IMR-90 (cell line): Measurements from ENCODE around the gene ADAMTS17. TPM values are rescaled to one million over a fixed set of nuclear protein-coding genes. Genes with fewer than 3 reads are reported as not detected.

ENCODE experiments used
- ATAC-seq: fragments of 200-7000 bp; cut with Tn5 transposase; 2 replicates; pipeline ENCODE4 v1.9.1; 2020; ENCODE audit warnings: low read depth, mild to moderate bottlenecking, moderate library complexity
- BruUV-seq: library from RNA; stranded (reverse); fragments of 400-500 nt; replicated peaks from 2 replicates; lab custom pipeline; 2021; lab: Mats Ljungman, UMichigan
- CTCF ChIA-PET: fragments of 300-600 bp; formaldehyde crosslinking; extraction: SDS; loops from one replicate; lab custom pipeline; 2021; ENCODE audit warnings: antibody characterized with exemption; lab: Yijun Ruan, JAX
- POLR2A ChIA-PET: fragments of 300-600 bp; sonication (Branson Sonifier 250); formaldehyde crosslinking; loops from one replicate; lab custom pipeline; 2022; ENCODE audit warnings: antibody characterized with exemption; ENCODE audit not compliant: unreplicated experiment; lab: Charles Lee
- DNase-seq: peaks from one replicate; pipeline ENCODE4 v3.0.0; 2013
- H2AFZ ChIP-seq: replicated peaks from 2 replicates; pipeline ENCODE3; 2013; ENCODE audit warnings: low read length, mild to moderate bottlenecking; ENCODE audit not compliant: poor library complexity
- H2AK5ac ChIP-seq: 2 replicates; pipeline ENCODE4 v1.6.1; 2013; ENCODE audit warnings: low read depth, low read length, inconsistent platforms
- H2AK9ac ChIP-seq: replicated peaks from 2 replicates; pipeline ENCODE3; 2013; ENCODE audit warnings: mild to moderate bottlenecking, low read depth, low read length, moderate library complexity; ENCODE audit not compliant: poor library complexity
- H2BK120ac ChIP-seq: 2 replicates; pipeline ENCODE4 v1.6.1; 2013; ENCODE audit warnings: low read depth, low read length, inconsistent platforms
- H2BK15ac ChIP-seq: 3 replicates; pipeline ENCODE4 v1.6.1; 2013; ENCODE audit warnings: low read depth, low read length, inconsistent platforms
- H2BK20ac ChIP-seq: 2 replicates; pipeline ENCODE4 v1.6.1; 2013; ENCODE audit warnings: low read depth, mild to moderate bottlenecking, inconsistent platforms, low read length, moderate library complexity
- H2BK5ac ChIP-seq: 2 replicates; pipeline ENCODE4 v1.6.1; 2013; ENCODE audit warnings: mild to moderate bottlenecking, low read depth, low read length, inconsistent platforms; ENCODE audit not compliant: poor library complexity, severe bottlenecking
- H3K14ac ChIP-seq: replicated peaks from 2 replicates; pipeline ENCODE4 v1.6.1; 2013; ENCODE audit warnings: low read depth, low read length, inconsistent platforms
- H3K18ac ChIP-seq: 2 replicates; pipeline ENCODE4 v1.6.1; 2013; ENCODE audit warnings: low read depth, low read length, control low read depth
- H3K23ac ChIP-seq: 2 replicates; pipeline ENCODE4 v1.6.1; 2013; ENCODE audit warnings: low read depth, low read length, inconsistent platforms
- H3K27ac ChIP-seq: 2 replicates; pipeline ENCODE4 v1.5.1; 2013; ENCODE audit warnings: mild to moderate bottlenecking, control low read depth, low read length; ENCODE audit not compliant: insufficient read depth
- H3K27me3 ChIP-seq: 2 replicates; pipeline ENCODE4 v1.6.1; 2013; ENCODE audit warnings: low read length; ENCODE audit not compliant: control insufficient read depth, insufficient read depth
- H3K36me3 ChIP-seq: 2 replicates; pipeline ENCODE4 v1.6.1; 2013; ENCODE audit warnings: low read length, mixed read lengths; ENCODE audit not compliant: control insufficient read depth, insufficient read depth
- H3K4ac ChIP-seq: 2 replicates; pipeline ENCODE4 v1.6.1; 2013; ENCODE audit warnings: low read depth, low read length, inconsistent platforms
- H3K4me1 ChIP-seq: 2 replicates; pipeline ENCODE4 v1.6.1; 2013; ENCODE audit warnings: low read length, mixed read lengths; ENCODE audit not compliant: control insufficient read depth, insufficient read depth
- H3K4me2 ChIP-seq: 2 replicates; pipeline ENCODE4 v1.6.1; 2013; ENCODE audit warnings: low read depth, mild to moderate bottlenecking, control low read depth, low read length, moderate library complexity
- H3K4me3 ChIP-seq: 2 replicates; pipeline ENCODE4 v1.5.1; 2013; ENCODE audit warnings: low read depth, mild to moderate bottlenecking, control low read depth, low read length, moderate library complexity; ENCODE audit not compliant: insufficient read depth
- H3K56ac ChIP-seq: 2 replicates; pipeline ENCODE4 v1.6.1; 2013; ENCODE audit warnings: low read length, inconsistent platforms; ENCODE audit not compliant: insufficient read depth; ENCODE audit errors: extremely low read depth
- H3K79me1 ChIP-seq, 2 experiments: 2 replicates each; pipeline ENCODE4 v1.6.1; 2013; ENCODE audit warnings: low read length in 2 of 2, inconsistent platforms in 1 of 2, low read depth in 1 of 2
- H3K9ac ChIP-seq: 2 replicates; pipeline ENCODE4 v1.6.1; 2013; ENCODE audit warnings: low read depth, low read length, control low read depth
- H3K9me1 ChIP-seq: 2 replicates; pipeline ENCODE4 v1.6.1; 2013; ENCODE audit warnings: low read length, inconsistent platforms; ENCODE audit not compliant: insufficient read depth
- H3K9me3 ChIP-seq: 2 replicates; pipeline ENCODE4 v1.6.1; 2013; ENCODE audit warnings: low read length; ENCODE audit not compliant: control insufficient read depth, insufficient read depth
- H4K20me1 ChIP-seq: 2 replicates; pipeline ENCODE4 v1.6.1; 2013; ENCODE audit warnings: low read length, inconsistent platforms; ENCODE audit not compliant: insufficient read depth
- H4K5ac ChIP-seq: 2 replicates; pipeline ENCODE4 v1.6.1; 2013; ENCODE audit warnings: mild to moderate bottlenecking, low read depth, low read length, control low read depth
- H4K8ac ChIP-seq, 2 experiments: 2 replicates each; pipeline ENCODE4 v1.6.1; 2013; ENCODE audit warnings: low read depth in 2 of 2, low read length in 2 of 2, control low read depth in 1 of 2, inconsistent platforms in 1 of 2
- H4K91ac ChIP-seq: 2 replicates; pipeline ENCODE4 v1.6.1; 2013; ENCODE audit warnings: low read depth, low read length, inconsistent platforms; ENCODE audit not compliant: insufficient read depth
- BHLHE40 ChIP-seq: fragments of 150-350 bp; IDR thresholded peaks from 2 replicates; pipeline ENCODE4 v1.6.1; 2016; ENCODE audit warnings: mild to moderate bottlenecking, low read depth, low read length
- CEBPB ChIP-seq: IDR thresholded peaks from 2 replicates; pipeline ENCODE4 v1.6.1; 2012; ENCODE audit warnings: low read depth, low read length, improper control_type of control experiment
- CHD1 ChIP-seq: IDR thresholded peaks from 2 replicates; pipeline ENCODE4 v1.6.1; 2012; ENCODE audit warnings: low read depth, low read length, improper control_type of control experiment
- CTCF ChIP-seq: conservative IDR thresholded peaks from 2 replicates; pipeline ENCODE4 v1.5.1; 2012; ENCODE audit warnings: mild to moderate bottlenecking, low read depth, low read length, improper control_type of control experiment
- ELK1 ChIP-seq: fragments of 150-350 bp; IDR thresholded peaks from 2 replicates; pipeline ENCODE4 v1.6.1; 2016; ENCODE audit warnings: low read depth, mild to moderate bottlenecking, low read length, moderate library complexity, borderline replicate concordance
- FOS ChIP-seq: fragments of 150-350 bp; IDR thresholded peaks from 2 replicates; pipeline ENCODE4 v1.6.1; 2016; ENCODE audit warnings: low read depth, low read length
- MAFK ChIP-seq: IDR thresholded peaks from 2 replicates; pipeline ENCODE4 v1.6.1; 2012; ENCODE audit warnings: low read depth, low read length, improper control_type of control experiment
- MAZ ChIP-seq: IDR thresholded peaks from 2 replicates; pipeline ENCODE4 v1.6.1; 2012; ENCODE audit warnings: low read depth, mild to moderate bottlenecking, low read length, improper control_type of control experiment, moderate library complexity, borderline replicate concordance
- MXI1 ChIP-seq: IDR thresholded peaks from 2 replicates; pipeline ENCODE4 v1.6.1; 2012; ENCODE audit warnings: low read depth, mild to moderate bottlenecking, low read length, moderate library complexity, borderline replicate concordance
- NFE2L2 ChIP-seq: fragments of 150-350 bp; IDR thresholded peaks from 2 replicates; pipeline ENCODE4 v1.6.1; 2016; ENCODE audit warnings: low read depth, mild to moderate bottlenecking, low read length
- POLR2A ChIP-seq: IDR thresholded peaks from 2 replicates; pipeline ENCODE4 v1.6.1; 2012; ENCODE audit warnings: mild to moderate bottlenecking, low read depth, low read length
- RAD21 ChIP-seq: IDR thresholded peaks from 2 replicates; pipeline ENCODE4 v1.6.1; 2012; ENCODE audit warnings: low read length, improper control_type of control experiment
- RCOR1 ChIP-seq: IDR thresholded peaks from 2 replicates; pipeline ENCODE4 v1.6.1; 2012; ENCODE audit warnings: mild to moderate bottlenecking, low read length, improper control_type of control experiment; ENCODE audit not compliant: insufficient replicate concordance
- RFX5 ChIP-seq: IDR thresholded peaks from 2 replicates; pipeline ENCODE4 v1.8.0; 2012; ENCODE audit warnings: low read depth, mild to moderate bottlenecking, low read length, moderate library complexity
- SMC3 ChIP-seq: fragments of 150-350 bp; IDR thresholded peaks from 2 replicates; pipeline ENCODE4 v1.6.1; 2016; ENCODE audit warnings: low read depth, mild to moderate bottlenecking, antibody characterized with exemption, low read length, moderate library complexity
- WGBS, 2 experiments: methylation state at CpG; one replicate each; pipeline versions ENCODE4 v1.1.5 to v1.1.7; 2013; ENCODE audit warnings: missing lambda C conversion rate in 2 of 2; ENCODE audit not compliant: insufficient read length in 1 of 2; ENCODE audit errors: extremely low coverage in 2 of 2; 5-methylcytosine and 5-hydroxymethylcytosine counted together
- dilution Hi-C: fragments of 300-500 bp; cut with HindIII; formaldehyde crosslinking; loops from one replicate; pipeline ENCODE4 v1.14.3; 2018; ENCODE audit warnings: low sequenced_read_pairs; ENCODE audit not compliant: unreplicated experiment
- in situ Hi-C: fragments of 300-500 bp; cut with MboI; formaldehyde crosslinking; loops from 3 replicates; pipeline ENCODE4 v1.14.3; 2019; ENCODE audit warnings: low sequenced_read_pairs, inconsistent platforms, mixed read lengths
- intact Hi-C: fragments of 100-400 bp; cut with micrococcal nuclease; formaldehyde crosslinking; loops from 2 replicates; pipeline ENCODE4 v1.10.0; 2022
- polyA plus RNA-seq, 3 experiments: library from polyadenylated mRNA; depleted of rRNA; stranded (reverse); fragments of >200 nt; gene quantifications; 2 replicates each; pipeline ENCODE4 v1.2.3, GENCODE V29; 2012; ENCODE audit warnings: low replicate concordance in 1 of 3
- total RNA-seq: library from RNA; depleted of rRNA; stranded (reverse); fragments of >200 nt; gene quantifications from 2 replicates; pipeline ENCODE4 v1.2.3, GENCODE V29; 2012
- TF ChIP-seq, protein P1 (sequence below): fragments of 150-350 bp; IDR thresholded peaks from 2 replicates; pipeline ENCODE4 v1.6.1; 2017; ENCODE audit warnings: mild to moderate bottlenecking, antibody characterized with exemption, low read length, low read depth

Gene ADAMTS17
- total and polyA plus RNA-seq, 2 of the 4 experiments (the other 2 are of a cell fraction) = 0.03 TPM; not detected in 1

- ATAC-seq (no peak), DNase-seq (no peak)
- no peak overlapping the region for H4K8ac ChIP-seq
- intact Hi-C loops (no loop called here), dilution Hi-C loops (no loop called here), in situ Hi-C loops (no loop called here)
- H4K5ac ChIP-seq = no peak overlapping the region
- H3K4ac ChIP-seq = no peak overlapping the region
- no peak overlapping the region for H3K56ac ChIP-seq
- no peak overlapping the region for H3K9ac ChIP-seq
- no peak overlapping the region for H3K4me2 ChIP-seq
- H3K23ac ChIP-seq = no peak overlapping the region
- H2AFZ ChIP-seq = no peak overlapping the region
- H2BK120ac ChIP-seq = no peak overlapping the region
- no peak overlapping the region for H3K18ac ChIP-seq
- no peak overlapping the region for H2AK9ac ChIP-seq
- no peak for TF ChIP-seq CEBPB
- no peak for TF ChIP-seq RAD21
- no peak for TF ChIP-seq MAZ
- no peak for TF ChIP-seq MAFK
- no peak for TF ChIP-seq ELK1
- no peak for TF ChIP-seq SMC3
- no peak for TF ChIP-seq CTCF
- TF ChIP-seq RCOR1 = no peak
- no peak for TF ChIP-seq POLR2A
- TF ChIP-seq MXI1 = no peak
- no peak for TF ChIP-seq RFX5
- TF ChIP-seq NFE2L2 = no peak
- TF ChIP-seq BHLHE40 = no peak
- TF ChIP-seq, protein P1, sequence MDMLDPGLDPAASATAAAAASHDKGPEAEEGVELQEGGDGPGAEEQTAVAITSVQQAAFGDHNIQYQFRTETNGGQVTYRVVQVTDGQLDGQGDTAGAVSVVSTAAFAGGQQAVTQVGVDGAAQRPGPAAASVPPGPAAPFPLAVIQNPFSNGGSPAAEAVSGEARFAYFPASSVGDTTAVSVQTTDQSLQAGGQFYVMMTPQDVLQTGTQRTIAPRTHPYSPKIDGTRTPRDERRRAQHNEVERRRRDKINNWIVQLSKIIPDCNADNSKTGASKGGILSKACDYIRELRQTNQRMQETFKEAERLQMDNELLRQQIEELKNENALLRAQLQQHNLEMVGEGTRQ = no peak
- TF ChIP-seq FOS = no peak
- TF ChIP-seq CHD1 = no peak
- no peak overlapping the region for H3K4me3 ChIP-seq
- H2BK15ac ChIP-seq = no peak overlapping the region
- BruUV-seq = no TSS peak
- CTCF ChIA-PET = no interaction called here
- H3K14ac ChIP-seq = no peak overlapping the region
- peaks cover 60% of the 10 kb centered on the region for H3K9me3 ChIP-seq
- no peaks in the 10 kb centered on the region for H4K20me1 ChIP-seq
- no peaks in the 10 kb centered on the region for H3K27me3 ChIP-seq
- H3K9me1 ChIP-seq = no peaks in the 10 kb centered on the region
- no peak overlapping the region for H4K91ac ChIP-seq
- H3K36me3 ChIP-seq = no peaks in the 10 kb centered on the region
- 44% methylated on average over 7 of the region's 9 CpGs; no CpG with 5 or more reads in 1 of the 2 experiments for WGBS, 2 experiments
- POLR2A ChIA-PET = no interaction called here
- H2BK20ac ChIP-seq = no peak overlapping the region
- no peaks in the 10 kb centered on the region for H3K4me1 ChIP-seq
- no peak overlapping the region for H3K27ac ChIP-seq
- no peak overlapping the region for H2BK5ac ChIP-seq
- H3K79me1 ChIP-seq = no peaks in the 10 kb centered on the region
- H2AK5ac ChIP-seq = no peak overlapping the region
Measured at GRCh38 chr15:100227781-100228180, 114.0 kb downstream of the ADAMTS17 start.
